HG02938 (cell line): ENCODE data around the gene RPS21.
"Not testable (repeated sequence)": the region's sequence is repeated elsewhere in the genome, so short reads cannot be mapped to it uniquely, and the experiment has no call there.

Experiments used
- ATAC-seq: cut with Tn5 transposase; IDR thresholded peaks from one replicate; pipeline ENCODE4 v1.9.1; 2021; ENCODE audit warnings: mild to moderate bottlenecking, moderate library complexity; ENCODE audit not compliant: unreplicated experiment

RPS21 gene

GRCh38 chr20:62424249-62425107 is 37.6 kb downstream of the RPS21 start:
- no peak for ATAC-seq

GRCh38 chr20:62425281-62426058 is 38.6 kb downstream of the RPS21 start:
- ATAC-seq: no peak

GRCh38 chr20:62426059-62426348 is 39.1 kb downstream of the RPS21 start:
- not testable (repeated sequence) for ATAC-seq

- no peak for ATAC-seq
Observed at GRCh38 chr20:62426699-62427131, 39.8 kb downstream of the RPS21 start.

GRCh38 chr20:62427172-62428001 is 40.5 kb downstream of the RPS21 start, which contains the start of gene RBBP8NL:
RBBP8NL (minus strand) TSS chr20:62427539; CDS start chr20:62419647, 7,892 bp downstream.
- no peak for ATAC-seq

GRCh38 chr20:62428002-62428372 is 41.1 kb downstream of the RPS21 start:
- ATAC-seq: no peak

- ATAC-seq: no peak
Observed at GRCh38 chr20:62428396-62429295, 41.7 kb downstream of the RPS21 start.

GRCh38 chr20:62429455-62430310 is 42.8 kb downstream of the RPS21 start:
- no peak for ATAC-seq

- ATAC-seq: no peak
Observed at GRCh38 chr20:62430311-62430853, 43.5 kb downstream of the RPS21 start.

GRCh38 chr20:62430866-62431447 is 44.1 kb downstream of the RPS21 start:
- no peak for ATAC-seq

- no peak for ATAC-seq
Observed at GRCh38 chr20:62433658-62434497, 47.0 kb downstream of the RPS21 start.

GRCh38 chr20:62436692-62437091 is 49.8 kb downstream of the RPS21 start:
- ATAC-seq: no peak

- ATAC-seq: no peak
Observed at GRCh38 chr20:62437496-62437895, 50.6 kb downstream of the RPS21 start.

- no peak for ATAC-seq
Observed at GRCh38 chr20:62437927-62438326, 51.0 kb downstream of the RPS21 start.
